HepG2 (cell line): ENCODE results near the gene NEAT1. TPM values are rescaled to one million over a fixed set of nuclear protein-coding genes. Genes with fewer than 3 reads are reported as not detected.

Experiments
- CBX5 ChIP-seq: sonication (generic); formaldehyde crosslinking; IDR thresholded peaks from 2 replicates; pipeline ENCODE4 v1.4.0; 2020; ENCODE audit warnings: missing genetic modification reagents, borderline replicate concordance
- CEBPB ChIP-seq: IDR thresholded peaks from 2 replicates; pipeline ENCODE4 v1.6.1; 2011; ENCODE audit warnings: low read depth, low read length, improper control_type of control experiment, borderline replicate concordance
- CREB1 ChIP-seq, 2 experiments: fragments of 450-650 bp in 1 of 2; IDR thresholded peaks; 2 replicates each; pipeline ENCODE4 v1.6.1; 2016 to 2017; ENCODE audit warnings: control low read depth in 1 of 2, mild to moderate bottlenecking in 1 of 2, missing compliant biosample characterization in 1 of 2, missing genetic modification characterization in 1 of 2
- GFI1 ChIP-seq: sonication (generic); formaldehyde crosslinking; IDR thresholded peaks from 2 replicates; pipeline ENCODE4 v1.5.0; 2020; ENCODE audit warnings: missing genetic modification reagents, mild to moderate bottlenecking, borderline replicate concordance
- HOXA3 ChIP-seq: sonication (generic); formaldehyde crosslinking; IDR thresholded peaks from 2 replicates; pipeline ENCODE4 v1.5.0; 2020; ENCODE audit warnings: missing genetic modification reagents
- JDP2 ChIP-seq: sonication (generic); formaldehyde crosslinking; IDR thresholded peaks from 2 replicates; pipeline ENCODE4 v1.8.1; 2022; ENCODE audit warnings: missing genetic modification reagents, borderline replicate concordance
- JUNB ChIP-seq: sonication (generic); formaldehyde crosslinking; IDR thresholded peaks from 2 replicates; pipeline ENCODE4 v1.8.0; 2022; ENCODE audit warnings: missing genetic modification reagents, mild to moderate bottlenecking, borderline replicate concordance
- MED8 ChIP-seq: sonication (generic); formaldehyde crosslinking; IDR thresholded peaks from 2 replicates; pipeline ENCODE4 v1.8.1; 2023; ENCODE audit warnings: mild to moderate bottlenecking, missing genetic modification reagents; ENCODE audit not compliant: insufficient replicate concordance
- NR3C1 ChIP-seq: sonication (generic); formaldehyde crosslinking; IDR thresholded peaks from 2 replicates; pipeline ENCODE4 v1.4.0; 2020; ENCODE audit warnings: missing genetic modification reagents
- ZNF101 ChIP-seq: sonication (generic); formaldehyde crosslinking; IDR thresholded peaks from 2 replicates; pipeline ENCODE4 v1.4.0; 2020; ENCODE audit warnings: mild to moderate bottlenecking, low read depth, missing genetic modification reagents, borderline replicate concordance
- ZNF605 ChIP-seq: sonication (generic); formaldehyde crosslinking; IDR thresholded peaks from 2 replicates; pipeline ENCODE4 v1.8.0; 2022; ENCODE audit warnings: mild to moderate bottlenecking, missing genetic modification reagents
- ZNF644 ChIP-seq: IDR thresholded peaks from 2 replicates; pipeline ENCODE4 v1.6.1; 2016; ENCODE audit warnings: low read depth
- ZNF790 ChIP-seq: sonication (generic); formaldehyde crosslinking; IDR thresholded peaks from 2 replicates; pipeline ENCODE4 v1.8.0; 2022; ENCODE audit warnings: missing genetic modification reagents, mild to moderate bottlenecking, borderline replicate concordance
- ZNF792 ChIP-seq: IDR thresholded peaks from 2 replicates; pipeline ENCODE4 v1.6.1; 2016
- ZNF850 ChIP-seq: sonication (generic); formaldehyde crosslinking; conservative IDR thresholded peaks from 2 replicates; pipeline ENCODE4 v1.9.0; 2021; ENCODE audit warnings: mild to moderate bottlenecking, missing genetic modification reagents
- ZZZ3 ChIP-seq: sonication (generic); formaldehyde crosslinking; IDR thresholded peaks from 2 replicates; pipeline ENCODE4 v1.4.0; 2020; ENCODE audit warnings: missing genetic modification reagents, mild to moderate bottlenecking, borderline replicate concordance
- polyA plus RNA-seq, 8 experiments: library from polyadenylated mRNA; depleted of rRNA in 3 of 8; stranded (reverse) in 7 of 8; unstranded in 1 of 8; fragments of >200 nt; fragmentation: Illumina TruSeq in 4 of 8; extraction: Trizol in 4 of 8; gene quantifications; 2 replicates each; pipeline versions ENCODE4 v1.2.1 to v1.2.3, GENCODE V29; 2011 to 2016; ENCODE audit warnings: low read depth in 4 of 8, missing spikeins in 1 of 8, mixed read lengths in 1 of 8; ENCODE audit not compliant: insufficient read depth in 1 of 8
- total RNA-seq, 5 experiments: library from RNA; depleted of rRNA; stranded (reverse); fragments of >200 nt; fragmentation: Illumina TruSeq; extraction: Trizol; gene quantifications; 2 replicates each; pipeline ENCODE4 v1.2.3, GENCODE V29; 2016; ENCODE audit warnings: low read depth in 1 of 5
- TF ChIP-seq, protein P1 (sequence below): sonication (generic); formaldehyde crosslinking; IDR thresholded peaks from 2 replicates; pipeline ENCODE4 v1.4.0; 2020; ENCODE audit warnings: mild to moderate bottlenecking, missing genetic modification reagents
- TF ChIP-seq, protein P2 (sequence below): sonication (generic); formaldehyde crosslinking; IDR thresholded peaks from 2 replicates; pipeline ENCODE4 v1.4.0; 2020; ENCODE audit warnings: missing genetic modification reagents

The NEAT1 gene
- total and polyA plus RNA-seq, 2 of the 13 experiments (the other 11 are each of a cell fraction or from before 2014, with no cell fraction given), result 20.5 to 41.2 TPM

DNA sequence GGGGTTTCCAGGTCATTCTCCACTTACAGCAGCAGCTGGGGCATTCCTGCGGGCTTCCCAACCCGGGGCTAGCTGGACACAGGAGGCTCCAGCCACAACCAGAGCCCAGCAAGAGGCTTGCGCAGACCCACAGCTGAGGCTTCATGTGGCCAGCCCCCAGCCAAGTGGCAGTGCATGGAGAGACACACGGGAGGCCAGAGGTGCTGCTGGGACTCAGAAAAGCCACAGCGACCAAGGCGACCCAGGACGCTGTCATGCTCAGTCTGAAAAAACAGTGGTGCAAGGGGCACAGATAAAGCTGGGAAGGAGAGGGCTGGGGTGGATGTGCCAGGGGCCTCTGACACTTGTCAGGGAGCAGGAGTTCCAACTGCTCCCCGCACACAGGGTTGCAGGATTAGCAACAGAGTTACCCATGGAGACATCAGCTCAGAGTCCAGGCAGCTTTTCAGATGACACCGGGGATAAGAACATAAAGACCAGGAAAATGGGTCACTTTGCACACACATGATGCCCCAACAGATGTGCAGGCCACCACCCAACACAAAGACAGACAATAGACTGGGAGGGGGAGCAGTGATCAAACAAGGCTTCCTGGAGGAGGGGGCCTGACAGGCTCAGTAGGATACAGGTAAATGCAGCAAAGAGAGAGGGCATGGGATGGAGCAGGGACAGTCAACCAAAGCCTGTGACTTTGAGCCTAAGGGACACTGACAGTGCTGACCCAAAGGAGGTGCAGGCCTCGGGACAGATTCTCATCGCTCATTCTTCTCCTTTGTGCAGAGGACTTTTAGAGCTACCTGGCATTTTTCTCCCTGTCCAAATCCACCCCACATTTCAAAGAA is 6.9 kb upstream of the NEAT1 start (continued):
- no peak for TF ChIP-seq MED8 (CRISPR knock-in tag)
- no peak for TF ChIP-seq NR3C1 (CRISPR knock-in tag)
- no peak; the same call in 1 of the 2 replicates for TF ChIP-seq ZNF101 (CRISPR knock-in tag)
- no peak for TF ChIP-seq ZNF790 (CRISPR knock-in tag)
- no peak for TF ChIP-seq JUNB
- no peak for TF ChIP-seq CREB1 (IDR thresholded peaks at IDR 0.05)
- no peak for TF ChIP-seq CREB1 (CRISPR knock-in tag; IDR thresholded peaks at IDR 0.05)
- no peak for TF ChIP-seq ZNF605 (CRISPR knock-in tag)
- TF ChIP-seq ZNF792 (CRISPR knock-in tag), result no peak
- no peak for TF ChIP-seq HOXA3
- no peak for TF ChIP-seq CBX5
- TF ChIP-seq CEBPB, result no peak
- TF ChIP-seq GFI1 (CRISPR knock-in tag), result no peak
- TF ChIP-seq ZNF644 (CRISPR knock-in tag), result no peak
- TF ChIP-seq ZZZ3 (CRISPR knock-in tag), result no peak
- no peak for TF ChIP-seq ZNF850 (CRISPR knock-in tag)
- no peak for TF ChIP-seq JDP2 (CRISPR knock-in tag)
- TF ChIP-seq, protein P1, sequence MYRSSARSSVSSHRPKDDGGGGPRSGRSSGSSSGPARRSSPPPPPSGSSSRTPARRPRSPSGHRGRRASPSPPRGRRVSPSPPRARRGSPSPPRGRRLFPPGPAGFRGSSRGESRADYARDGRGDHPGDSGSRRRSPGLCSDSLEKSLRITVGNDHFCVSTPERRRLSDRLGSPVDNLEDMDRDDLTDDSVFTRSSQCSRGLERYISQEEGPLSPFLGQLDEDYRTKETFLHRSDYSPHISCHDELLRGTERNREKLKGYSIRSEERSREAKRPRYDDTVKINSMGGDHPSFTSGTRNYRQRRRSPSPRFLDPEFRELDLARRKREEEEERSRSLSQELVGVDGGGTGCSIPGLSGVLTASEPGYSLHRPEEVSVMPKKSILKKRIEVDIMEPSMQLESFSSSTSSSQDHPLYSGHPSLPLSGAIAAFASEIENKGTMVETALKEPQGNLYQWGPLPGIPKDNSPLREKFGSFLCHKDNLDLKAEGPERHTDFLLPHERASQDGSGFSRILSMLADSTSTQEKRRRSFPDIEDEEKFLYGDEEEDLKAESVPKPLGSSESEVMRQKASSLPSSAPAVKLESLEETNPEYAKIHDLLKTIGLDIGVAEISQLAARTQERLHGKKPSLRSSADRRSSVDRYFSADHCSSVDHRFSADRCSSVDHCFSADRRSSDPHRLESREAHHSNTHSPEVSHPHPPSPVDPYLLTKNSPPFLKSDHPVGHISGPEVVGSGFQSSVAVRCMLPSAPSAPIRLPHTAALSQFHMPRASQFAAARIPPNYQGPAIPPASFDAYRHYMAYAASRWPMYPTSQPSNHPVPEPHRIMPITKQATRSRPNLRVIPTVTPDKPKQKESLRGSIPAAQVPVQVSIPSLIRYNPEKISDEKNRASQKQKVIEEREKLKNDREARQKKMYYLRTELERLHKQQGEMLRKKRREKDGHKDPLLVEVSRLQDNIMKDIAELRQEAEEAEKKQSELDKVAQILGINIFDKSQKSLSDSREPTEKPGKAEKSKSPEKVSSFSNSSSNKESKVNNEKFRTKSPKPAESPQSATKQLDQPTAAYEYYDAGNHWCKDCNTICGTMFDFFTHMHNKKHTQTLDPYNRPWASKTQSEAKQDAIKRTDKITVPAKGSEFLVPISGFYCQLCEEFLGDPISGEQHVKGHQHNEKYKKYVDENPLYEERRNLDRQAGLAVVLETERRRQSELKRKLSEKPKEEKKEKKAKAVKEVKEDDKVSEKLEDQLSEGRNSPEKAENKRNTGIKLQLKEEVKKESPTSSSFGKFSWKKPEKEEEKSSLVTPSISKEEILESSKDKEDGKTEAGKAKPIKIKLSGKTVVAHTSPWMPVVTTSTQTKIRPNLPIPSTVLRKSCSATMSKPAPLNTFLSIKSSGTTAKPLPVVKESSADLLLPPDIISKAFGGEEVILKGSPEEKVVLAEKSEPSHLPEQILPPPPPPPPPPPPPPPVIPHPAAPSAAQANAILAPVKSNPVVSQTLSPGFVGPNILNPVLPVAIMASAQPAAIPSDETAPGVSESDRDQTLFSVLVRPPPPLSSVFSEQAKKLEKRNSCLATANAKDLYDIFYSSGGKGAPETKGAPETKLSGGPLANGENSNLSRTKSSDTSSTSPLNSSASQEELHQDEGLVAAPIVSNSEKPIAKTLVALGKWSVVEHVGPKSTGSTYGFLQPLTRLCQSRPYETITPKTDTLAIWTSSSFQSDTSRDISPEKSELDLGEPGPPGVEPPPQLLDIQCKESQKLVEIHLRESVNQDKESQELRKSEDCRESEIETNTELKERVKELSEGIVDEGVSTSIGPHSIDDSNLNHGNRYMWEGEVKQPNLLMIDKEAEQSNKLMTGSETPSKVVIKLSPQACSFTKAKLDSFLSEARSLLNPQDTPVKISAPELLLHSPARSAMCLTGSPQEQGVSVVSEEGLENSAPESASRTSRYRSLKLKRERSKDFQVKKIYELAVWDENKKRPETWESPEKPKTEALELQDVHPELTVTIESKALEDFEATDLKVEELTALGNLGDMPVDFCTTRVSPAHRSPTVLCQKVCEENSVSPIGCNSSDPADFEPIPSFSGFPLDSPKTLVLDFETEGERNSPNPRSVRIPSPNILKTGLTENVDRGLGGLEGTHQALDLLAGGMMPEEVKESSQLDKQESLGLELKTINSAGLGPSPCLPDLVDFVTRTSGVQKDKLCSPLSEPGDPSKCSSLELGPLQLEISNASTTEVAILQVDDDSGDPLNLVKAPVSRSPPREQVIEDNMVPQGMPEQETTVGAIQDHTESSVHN (CRISPR knock-in tag), result no peak
- TF ChIP-seq, protein P2, sequence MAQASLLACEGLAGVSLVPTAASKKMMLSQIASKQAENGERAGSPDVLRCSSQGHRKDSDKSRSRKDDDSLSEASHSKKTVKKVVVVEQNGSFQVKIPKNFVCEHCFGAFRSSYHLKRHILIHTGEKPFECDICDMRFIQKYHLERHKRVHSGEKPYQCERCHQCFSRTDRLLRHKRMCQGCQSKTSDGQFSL (CRISPR knock-in tag), result no peak
